OCI-M2 (cell line): Measurements from ENCODE around the gene PRR35.
"Not testable (repeated sequence)": the region's sequence is repeated elsewhere in the genome, so short reads cannot be mapped to it uniquely, and the experiment has no call there.

Experiments used
- DNase-seq: peaks from one replicate; lab custom pipeline; 2025; ENCODE audit not compliant: unreplicated experiment; lab: John Stamatoyannopoulos, UW

PRR35 gene

DNA sequence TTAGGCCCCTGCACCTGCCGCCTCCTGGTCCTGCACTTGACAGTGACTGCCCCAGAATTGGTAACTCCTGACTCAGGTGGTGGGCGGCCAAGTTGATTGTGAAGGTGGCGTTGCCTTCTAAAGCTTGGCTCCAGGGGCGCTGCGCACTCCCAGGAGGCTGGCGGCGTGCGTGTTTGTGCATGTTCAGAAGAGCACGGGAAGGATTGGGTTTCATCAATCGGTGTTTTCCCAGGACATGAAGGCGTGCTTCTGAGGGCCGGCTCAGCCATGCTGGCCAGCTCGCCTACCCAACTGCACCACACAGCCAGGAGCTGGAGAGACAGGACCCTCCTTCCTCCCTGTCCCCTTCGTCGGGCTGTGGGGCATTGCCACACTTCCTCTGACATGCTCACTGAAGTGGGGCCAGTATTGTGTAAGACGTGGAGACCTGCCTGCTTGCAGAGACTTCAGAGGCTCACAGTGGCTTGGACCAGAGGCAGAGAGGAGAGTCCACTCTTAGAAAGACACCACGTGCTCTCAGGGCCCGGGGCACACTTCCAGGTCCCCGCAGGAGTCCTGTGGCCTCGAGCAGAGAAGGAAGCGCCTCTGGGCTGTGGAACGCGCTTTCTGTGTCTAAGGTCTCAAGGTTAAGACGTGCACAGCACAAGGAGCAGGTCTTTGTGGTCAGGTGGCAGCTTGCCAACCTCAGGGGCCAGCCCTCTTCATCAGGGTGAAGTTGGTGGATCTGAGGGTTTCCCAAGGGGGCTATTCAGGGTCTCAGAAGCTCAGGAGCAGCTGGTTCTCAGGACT, 32.5 kb downstream of the PRR35 start:
- no peak for DNase-seq

DNA sequence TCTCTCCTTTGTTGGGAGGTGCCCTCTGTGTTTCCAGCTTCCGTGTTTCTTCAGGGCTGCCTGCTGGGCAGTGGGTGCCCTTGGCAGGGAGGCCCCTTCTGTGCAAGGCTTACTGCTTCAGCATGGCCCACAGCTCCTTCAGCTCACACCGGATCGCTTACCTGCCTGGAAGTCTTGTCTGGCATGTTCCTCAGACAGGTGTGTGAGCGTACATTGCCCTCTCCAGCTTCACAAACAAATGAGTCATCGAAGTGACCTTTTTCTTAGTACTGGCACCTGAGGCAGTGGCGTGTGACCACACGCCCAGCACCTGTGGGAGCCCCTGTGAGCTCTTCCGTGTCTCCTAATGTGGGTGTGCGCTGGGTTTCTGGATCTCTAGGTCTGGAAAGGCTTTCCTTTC, 33.2 kb downstream of the PRR35 start:
- DNase-seq, result no peak

DNA sequence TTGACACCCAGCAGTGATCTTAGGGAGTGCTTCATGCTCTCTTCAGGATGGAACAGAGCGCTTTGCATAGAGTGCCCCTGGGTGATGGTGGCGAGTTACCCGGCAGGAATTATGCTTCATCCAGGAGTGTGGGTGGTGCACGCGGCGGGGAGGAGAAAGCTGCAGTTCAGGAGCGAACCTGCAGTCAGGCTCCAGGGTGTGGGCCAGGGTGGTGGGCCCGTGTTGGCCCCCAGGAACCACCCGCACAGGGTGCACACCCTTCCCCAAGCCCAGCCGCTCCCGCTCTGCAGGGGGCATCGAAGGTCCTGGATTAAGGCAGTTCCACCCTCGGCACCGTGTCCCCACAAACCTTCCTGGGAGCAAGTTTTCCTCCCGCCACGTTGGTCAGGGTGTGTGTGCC, 33.6 kb downstream of the PRR35 start:
- no peak for DNase-seq

DNA sequence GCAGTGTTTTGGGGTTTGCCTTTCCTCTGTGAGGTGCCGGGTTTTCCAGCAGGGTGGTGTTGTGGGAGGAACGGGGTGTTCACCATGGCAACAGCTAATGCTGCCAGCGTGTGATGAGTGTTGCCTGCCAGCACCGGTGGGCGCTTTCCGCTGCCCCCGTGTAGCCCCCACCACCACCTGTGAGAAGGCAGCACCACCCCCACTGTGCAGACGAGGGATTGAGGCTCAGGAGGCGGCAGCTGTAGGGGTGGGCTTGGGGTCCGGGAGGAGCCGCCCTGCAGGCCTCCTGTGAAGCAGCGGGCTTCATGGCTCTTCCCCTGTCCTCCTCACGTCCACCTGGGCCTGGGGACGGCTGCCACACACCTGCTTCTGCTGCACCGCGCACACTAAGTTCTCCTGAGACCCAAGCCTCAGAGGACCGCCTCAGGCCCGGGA, 34.9 kb downstream of the PRR35 start:
- no peak for DNase-seq

DNA sequence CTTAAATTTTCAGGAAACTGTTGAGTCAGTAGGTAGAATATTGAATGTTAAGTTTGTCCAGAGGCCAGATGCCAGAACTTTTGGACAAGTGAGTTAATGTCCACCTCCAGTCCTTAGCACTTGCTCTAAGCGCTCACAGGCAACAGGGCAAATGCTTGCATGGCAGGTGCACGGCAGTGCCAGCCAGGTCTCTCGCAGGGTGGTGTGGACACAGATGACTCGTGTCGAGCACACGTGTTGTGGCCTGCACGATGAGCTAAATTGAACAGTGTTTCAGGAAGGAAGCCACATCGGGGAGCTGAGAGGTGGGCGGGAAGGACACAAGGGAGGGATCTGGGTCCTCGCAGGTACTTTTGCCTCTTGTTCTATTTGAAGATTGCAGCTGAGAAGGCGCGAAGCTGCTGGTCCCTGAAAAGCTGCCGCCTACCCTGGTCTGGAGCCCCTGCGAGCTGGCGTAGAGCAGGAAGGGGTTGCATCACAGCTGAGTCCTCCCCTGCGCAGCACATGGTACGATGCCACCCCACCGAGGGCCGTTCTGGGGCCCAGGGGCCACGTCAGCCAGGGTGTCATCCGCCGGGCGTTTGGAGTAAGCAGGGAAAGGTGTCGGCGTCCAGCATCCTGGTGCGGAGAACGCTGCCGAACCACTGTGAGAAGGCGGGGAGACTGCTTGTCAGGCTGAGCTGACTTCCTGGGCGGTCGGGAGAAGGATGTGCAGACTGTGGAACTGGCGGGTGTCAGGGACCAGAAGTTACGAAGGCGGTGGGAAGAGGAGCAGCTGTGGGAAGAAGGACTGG, 35.9 kb downstream of the PRR35 start:
- DNase-seq, result no peak

DNA sequence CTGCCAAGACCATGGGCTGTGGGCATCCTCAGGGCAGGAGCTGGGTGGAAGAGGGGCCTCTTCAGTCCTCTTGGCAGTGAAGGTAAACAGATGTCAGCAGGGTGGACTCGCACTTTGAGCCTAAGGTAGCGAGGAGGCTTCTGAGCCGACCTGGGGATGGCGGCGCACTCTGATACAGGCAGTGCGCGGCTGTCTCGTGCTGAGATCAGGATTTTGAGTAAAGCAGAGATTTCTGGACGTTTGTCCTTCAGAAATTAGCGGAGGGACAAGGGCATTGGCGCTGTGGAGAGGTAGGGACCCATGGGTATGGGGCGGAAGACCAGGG, 36.5 kb downstream of the PRR35 start:
- DNase-seq, result no peak

DNA sequence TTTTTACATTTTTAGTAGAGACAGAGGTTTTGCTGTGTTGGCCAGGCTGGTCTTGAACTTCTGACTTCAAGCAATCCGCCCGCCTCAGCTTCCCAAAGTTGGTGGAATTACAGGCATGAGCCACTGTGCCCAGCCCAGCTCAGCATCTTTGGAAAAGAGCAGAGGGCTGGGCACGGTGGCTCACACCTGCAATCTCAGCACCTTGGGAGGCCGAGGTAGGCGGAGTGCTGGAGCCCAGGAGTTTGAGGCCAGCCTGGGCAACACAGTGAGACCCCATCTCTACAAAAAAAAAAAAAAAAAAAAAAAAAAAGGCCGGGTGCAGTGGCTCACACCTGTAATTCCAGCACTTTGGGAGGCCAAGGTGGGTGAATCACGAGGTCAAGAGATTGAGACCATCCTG, 37.5 kb downstream of the PRR35 start:
- not testable (repeated sequence) for DNase-seq

DNA sequence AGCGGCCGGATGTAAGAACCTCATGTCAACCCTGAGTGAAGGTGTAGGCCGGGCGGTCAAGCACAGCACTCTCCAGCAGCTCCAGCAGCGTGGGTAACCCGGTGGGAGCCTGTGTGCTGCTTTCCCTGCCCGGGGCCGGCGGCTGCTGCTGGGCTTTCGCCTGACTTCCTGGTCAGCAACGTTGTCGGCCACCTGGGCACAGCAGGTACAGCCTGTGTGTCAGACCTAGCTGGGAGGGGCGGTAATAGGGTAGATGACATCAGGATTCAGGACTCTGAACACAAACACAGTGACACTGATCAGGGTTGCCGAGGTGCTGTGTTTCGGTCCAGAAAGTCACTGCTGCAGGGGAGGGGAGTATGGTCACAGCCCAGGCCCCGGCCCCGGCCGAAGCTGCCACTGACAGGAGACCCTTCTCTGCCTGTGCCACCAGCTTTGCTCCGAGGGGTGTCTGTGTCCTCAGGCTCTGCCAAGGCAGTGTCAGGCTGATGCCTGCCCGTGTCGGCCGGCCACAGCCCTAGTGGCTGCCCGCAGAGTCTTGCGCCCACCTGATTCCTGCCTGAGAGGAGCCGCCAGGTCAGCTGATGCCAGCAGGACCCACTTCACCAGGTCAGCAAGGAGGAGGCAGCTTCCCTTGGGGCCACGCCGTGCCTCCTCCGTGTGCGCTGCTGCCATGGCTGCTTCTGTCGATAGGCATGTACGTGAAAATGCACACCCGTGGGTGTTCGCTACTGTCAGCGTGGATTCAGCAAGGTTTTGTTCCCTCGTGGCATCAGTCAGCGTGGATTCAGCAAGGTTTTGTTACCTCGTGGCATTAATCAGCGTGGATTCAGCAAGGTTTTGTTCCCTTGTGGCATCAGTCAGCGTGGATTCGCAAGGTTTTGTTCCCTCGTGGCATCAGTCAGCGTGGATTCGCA, 38.9 kb downstream of the PRR35 start:
- no peak for DNase-seq

DNA sequence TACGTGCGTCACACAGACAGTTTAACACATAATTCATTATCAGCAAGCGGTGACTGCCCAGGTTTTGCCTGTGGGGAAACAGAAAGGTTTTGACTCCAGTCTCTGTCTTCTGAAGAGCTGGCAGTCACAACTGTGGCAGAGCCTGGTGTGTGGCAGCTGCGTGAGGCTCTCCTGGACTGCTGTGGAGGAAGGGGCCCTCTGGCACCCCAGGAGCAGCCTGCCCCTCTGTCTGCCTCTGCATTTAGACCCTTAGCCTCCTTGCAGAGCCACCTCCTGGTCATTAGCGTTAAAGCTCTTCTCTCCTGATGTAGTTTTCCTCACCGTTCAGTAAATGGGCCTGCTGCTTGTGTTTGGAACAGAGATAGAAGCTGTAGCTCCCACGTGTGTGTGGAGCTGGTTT, 40.6 kb downstream of the PRR35 start:
- DNase-seq, result no peak

DNA sequence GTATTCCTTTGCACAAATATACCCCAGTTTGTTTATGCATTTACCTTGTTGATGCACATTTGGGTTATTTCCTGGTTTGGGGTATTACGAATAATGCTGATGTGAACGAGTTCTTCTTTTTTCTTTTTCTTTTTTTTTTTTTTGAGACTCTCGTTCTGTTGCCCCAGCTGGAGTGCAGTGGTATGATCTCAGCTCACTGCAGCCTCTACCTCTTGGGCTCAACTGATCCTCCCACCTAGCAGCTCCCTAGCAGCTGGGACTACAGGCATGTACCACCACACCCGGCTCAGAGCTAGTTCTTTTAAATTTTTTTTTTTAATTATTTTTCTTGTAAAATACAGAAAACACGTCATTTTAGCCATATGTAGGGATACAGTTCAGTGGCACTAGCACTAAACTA, 43.7 kb downstream of the PRR35 start:
- DNase-seq, result no peak

DNA sequence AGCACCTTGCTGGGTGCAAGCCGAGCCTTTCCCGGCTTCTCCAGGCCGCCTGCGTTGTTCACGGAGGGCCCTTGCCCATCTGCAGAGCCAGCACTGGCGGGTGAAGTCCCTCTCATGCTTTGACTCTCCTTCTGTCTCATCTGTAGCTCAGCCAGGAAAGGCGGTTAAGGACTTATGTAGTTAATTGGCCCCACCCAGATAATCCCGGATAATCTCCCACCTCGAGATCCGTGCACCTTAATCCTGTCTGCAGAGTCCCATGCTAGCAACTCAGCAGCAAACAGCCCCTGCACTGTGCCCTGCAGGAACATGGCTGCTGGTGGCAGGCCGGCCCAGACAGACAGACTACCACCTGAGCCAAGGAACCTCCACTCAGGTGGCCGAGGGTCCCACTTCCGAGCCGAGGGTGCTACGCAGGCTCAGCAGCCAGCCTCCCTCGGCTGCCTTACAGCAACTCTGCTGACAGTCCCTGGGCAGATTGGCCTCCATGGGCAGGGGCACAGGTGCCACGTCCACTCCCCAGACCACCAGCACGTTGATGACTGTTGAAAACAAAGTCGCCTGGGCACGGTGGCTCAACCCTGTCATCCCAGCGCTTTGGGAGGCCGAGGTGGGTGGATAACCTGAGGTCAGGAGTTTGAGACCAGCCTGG, 46.6 kb downstream of the PRR35 start:
- DNase-seq, result no peak

DNA sequence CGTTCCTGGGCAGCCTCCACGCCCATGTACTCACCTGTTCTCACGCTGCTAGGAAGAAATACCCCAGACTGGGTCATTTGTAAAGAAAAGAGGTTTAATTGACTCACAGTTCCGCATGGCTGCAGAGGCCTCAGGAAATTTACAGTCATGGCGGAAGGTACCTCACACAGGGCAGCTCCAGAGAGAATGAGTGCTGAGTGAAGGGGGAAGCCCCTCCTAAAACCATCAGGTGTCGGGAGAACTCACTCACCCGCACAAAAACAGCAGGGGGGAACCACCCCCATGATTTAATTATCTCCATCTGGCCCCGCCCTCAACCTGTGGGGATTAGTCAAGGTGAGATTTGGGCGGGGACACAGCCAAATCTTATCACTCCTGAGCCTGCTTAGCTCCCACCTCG, 47.8 kb downstream of the PRR35 start:
- no peak for DNase-seq

DNA sequence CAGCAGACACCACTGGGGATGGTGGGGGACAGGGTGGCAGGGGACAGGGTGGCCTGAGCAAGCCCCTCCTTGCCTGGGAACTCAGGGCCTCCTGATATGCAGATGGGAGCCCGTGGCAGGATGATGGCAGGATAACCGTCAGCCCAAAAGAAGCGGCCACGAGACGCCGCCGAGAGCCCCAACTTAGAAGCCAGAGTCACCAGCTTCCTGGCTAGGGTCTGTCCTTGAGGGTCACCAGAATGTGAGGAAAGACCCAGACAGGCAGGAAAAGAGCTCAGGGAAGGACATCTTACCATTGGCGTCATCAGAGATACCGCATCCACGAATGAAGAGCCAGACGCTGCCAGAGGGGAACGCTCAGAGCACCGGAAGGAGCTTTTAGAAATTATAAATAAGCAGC, 49.1 kb downstream of the PRR35 start:
- no peak for DNase-seq

DNA sequence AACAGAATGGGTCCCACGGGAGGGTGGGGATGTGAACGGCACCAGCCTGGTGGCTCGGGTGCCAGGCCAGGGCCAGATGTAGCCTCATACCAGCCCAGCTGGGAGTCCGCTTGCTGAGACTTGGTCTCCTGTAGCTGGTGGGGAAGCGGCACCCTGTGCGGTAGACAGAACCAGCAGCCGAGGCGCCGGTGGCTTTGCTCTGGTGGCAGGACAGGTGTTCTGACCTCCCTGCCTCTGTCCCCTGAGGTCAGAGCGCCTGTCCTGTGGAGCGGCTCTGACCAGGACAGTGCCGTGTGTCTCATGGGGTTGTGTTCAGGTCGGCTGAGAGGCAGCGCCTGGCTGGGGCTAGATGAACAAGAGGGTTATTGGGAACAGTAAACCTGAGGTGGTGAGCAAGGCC, 49.8 kb downstream of the PRR35 start:
- DNase-seq, result no peak

DNA sequence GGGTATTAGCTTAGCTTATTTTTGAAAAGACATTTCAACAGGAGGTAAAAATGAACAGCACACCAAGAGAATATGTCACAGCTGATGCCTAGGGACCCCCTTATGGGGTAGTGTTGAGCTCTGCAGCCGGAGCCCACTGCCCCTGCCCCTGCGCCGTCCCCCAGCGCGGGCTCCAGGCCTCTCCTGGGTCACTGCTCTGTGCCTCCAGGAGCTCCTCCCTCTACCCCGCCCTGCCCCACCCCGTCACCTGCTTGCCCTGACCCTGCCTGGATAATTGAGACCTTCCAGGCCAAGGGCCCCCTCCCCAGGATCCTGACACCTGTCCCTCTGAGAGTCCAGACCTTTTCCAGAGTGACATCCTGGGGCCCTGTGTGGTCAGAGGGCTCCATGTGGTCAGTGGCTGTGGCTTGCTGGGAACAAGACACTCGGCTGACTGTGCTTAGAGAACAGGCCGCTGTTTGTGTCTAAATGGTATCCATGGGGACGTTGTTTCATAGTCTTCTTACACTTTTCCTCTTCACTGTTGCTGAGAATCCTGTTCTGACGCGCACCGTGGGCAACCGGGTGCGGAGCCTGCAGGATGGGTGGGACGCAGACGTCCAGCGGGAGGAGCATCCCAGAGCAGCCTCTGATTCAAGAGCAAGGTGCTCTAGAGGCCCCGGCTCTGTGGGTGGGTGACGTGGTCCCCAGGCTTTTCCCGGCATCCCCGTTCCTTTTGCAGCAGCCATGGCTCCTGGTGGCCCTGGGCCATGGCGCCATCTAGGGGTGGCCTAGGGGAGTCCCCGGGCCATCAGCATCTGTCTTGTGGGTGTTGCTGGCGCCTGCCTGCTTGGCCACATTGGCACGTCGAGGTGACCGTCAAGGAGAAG, 50.6 kb downstream of the PRR35 start:
- DNase-seq, result no peak

DNA sequence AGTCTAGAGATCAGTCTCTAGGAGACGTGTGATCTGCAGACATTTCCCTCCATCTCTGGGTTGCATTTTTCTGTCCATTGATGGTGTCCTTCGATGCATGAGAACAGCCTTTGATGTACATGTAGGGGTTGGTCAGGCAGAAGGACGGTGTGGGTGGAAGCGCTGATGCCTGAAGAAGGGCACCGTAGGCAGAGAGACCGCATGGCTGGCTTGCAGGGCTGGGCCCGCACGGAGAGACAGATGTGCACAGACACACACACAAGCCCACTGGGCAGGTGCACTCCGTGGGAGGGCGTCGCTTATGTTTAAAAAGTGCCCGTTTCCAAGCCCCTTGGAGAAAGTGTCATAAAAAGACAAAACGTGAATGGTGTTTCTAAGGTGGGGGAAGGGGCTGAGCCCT, 54.9 kb downstream of the PRR35 start:
- DNase-seq, result no peak
